Glutamatergic neuron (in vitro differentiated cells): ENCODE data around the gene MTHFD1L. TPM values are rescaled to one million over a fixed set of nuclear protein-coding genes. Genes with fewer than 3 reads are reported as not detected.
"Not testable (repeated sequence)": the region's sequence is repeated elsewhere in the genome, so short reads cannot be mapped to it uniquely, and the experiment has no call there.

Experiments used
- DNase-seq: peaks from one replicate; pipeline ENCODE4 v3.0.0; 2022
- H3K27ac Mint-ChIP-seq: one replicate; pipeline ENCODE4 v1.8.0; 2020; ENCODE audit warnings: mild to moderate bottlenecking, mixed read lengths, inconsistent platforms; ENCODE audit not compliant: unreplicated experiment
- H3K27me3 Mint-ChIP-seq: one replicate; pipeline ENCODE4 v1.8.0; 2020; ENCODE audit warnings: mild to moderate bottlenecking, moderate library complexity, mixed read lengths, inconsistent platforms; ENCODE audit not compliant: unreplicated experiment
- H3K36me3 Mint-ChIP-seq: one replicate; pipeline ENCODE4 v1.8.0; 2020; ENCODE audit warnings: mild to moderate bottlenecking, mixed read lengths, inconsistent platforms; ENCODE audit not compliant: unreplicated experiment
- H3K4me1 Mint-ChIP-seq: one replicate; pipeline ENCODE4 v1.8.0; 2020; ENCODE audit warnings: mild to moderate bottlenecking, low read depth, mixed read lengths, inconsistent platforms; ENCODE audit not compliant: unreplicated experiment
- H3K4me3 Mint-ChIP-seq: one replicate; pipeline ENCODE4 v1.8.0; 2020; ENCODE audit warnings: mild to moderate bottlenecking, mixed read lengths, inconsistent platforms; ENCODE audit not compliant: unreplicated experiment
- H3K9me3 Mint-ChIP-seq: one replicate; pipeline ENCODE4 v1.8.0; 2020; ENCODE audit warnings: mild to moderate bottlenecking, moderate library complexity, mixed read lengths, inconsistent platforms; ENCODE audit not compliant: unreplicated experiment
- CTCF ChIP-seq: fragments of 200-600 bp; sonication (generic); IDR thresholded peaks from one replicate; pipeline ENCODE4 v1.5.0; 2021; ENCODE audit not compliant: partially characterized antibody, unreplicated experiment
- total RNA-seq: library from RNA; stranded (reverse); fragmentation: NEBNext Ultra II Directional; extraction: Animal tissue kit (Norgen Biotek cat#: 25700); gene quantifications from one replicate; pipeline ENCODE4 v1.2.1, GENCODE V29; 2021; ENCODE audit not compliant: unreplicated experiment

The MTHFD1L gene
- total RNA-seq, 1 donor from 2014 or later, result 35.9 TPM

- no peak overlapping the region for H3K27ac Mint-ChIP-seq
- no peaks in the 10 kb centered on the region for H3K36me3 Mint-ChIP-seq
- no peak for DNase-seq
- no peak overlapping the region for H3K4me3 Mint-ChIP-seq
- H3K9me3 Mint-ChIP-seq, result peaks cover 3% of the 10 kb centered on the region
- peaks cover 2% of the 10 kb centered on the region for H3K27me3 Mint-ChIP-seq
- H3K4me1 Mint-ChIP-seq, result peaks cover 15% of the 10 kb centered on the region
- no peak for TF ChIP-seq CTCF
Measured at GRCh38 chr6:151041686-151042085, 176.2 kb downstream of the MTHFD1L start.

GRCh38 chr6:151042911-151043330, 177.4 kb downstream of the MTHFD1L start:
- not testable (repeated sequence) for H3K36me3 Mint-ChIP-seq, H3K27ac Mint-ChIP-seq, H3K4me3 Mint-ChIP-seq, H3K27me3 Mint-ChIP-seq, H3K9me3 Mint-ChIP-seq, DNase-seq
- H3K4me1 Mint-ChIP-seq, result peaks cover 15% of the 10 kb centered on the region

GRCh38 chr6:151043944-151044343, 178.4 kb downstream of the MTHFD1L start:
- H3K4me1 Mint-ChIP-seq, result peaks cover 17% of the 10 kb centered on the region
- peaks cover 5% of the 10 kb centered on the region for H3K36me3 Mint-ChIP-seq

GRCh38 chr6:151044465-151045441, 179.3 kb downstream of the MTHFD1L start:
- DNase-seq, result no peak
- H3K4me1 Mint-ChIP-seq, result peaks cover 17% of the 10 kb centered on the region
- peak overlapping the region; percentile 94 for H3K27ac Mint-ChIP-seq
- no peak for TF ChIP-seq CTCF
- H3K9me3 Mint-ChIP-seq, result peaks cover 3% of the 10 kb centered on the region
- H3K4me3 Mint-ChIP-seq, result peak overlapping the region; percentile 37
- peaks cover 5% of the 10 kb centered on the region for H3K36me3 Mint-ChIP-seq
- peaks cover 3% of the 10 kb centered on the region for H3K27me3 Mint-ChIP-seq

More at GRCh38 chr6:151043944-151044343, 178.4 kb downstream of the MTHFD1L start:
- no peak for TF ChIP-seq CTCF
- peaks cover 5% of the 10 kb centered on the region for H3K27me3 Mint-ChIP-seq
- peaks cover 3% of the 10 kb centered on the region for H3K9me3 Mint-ChIP-seq
- H3K4me3 Mint-ChIP-seq, result no peak overlapping the region
- no peak for DNase-seq
- H3K27ac Mint-ChIP-seq, result no peak overlapping the region

- peaks cover 17% of the 10 kb centered on the region for H3K4me1 Mint-ChIP-seq
- H3K27ac Mint-ChIP-seq, result peak overlapping the region; percentile 94
- DNase-seq, H3K9me3 Mint-ChIP-seq, H3K36me3 Mint-ChIP-seq, H3K27me3 Mint-ChIP-seq: not testable (repeated sequence)
- H3K4me3 Mint-ChIP-seq, result peak overlapping the region; percentile 37
Measured at GRCh38 chr6:151045511-151046222, 180.2 kb downstream of the MTHFD1L start.
